OCI-LY7 (cell line): ENCODE data around the gene MSANTD7.

Experiments
- EZH2phosphoT487 ChIP-seq: fragments of 200-600 bp; sonication (generic); IDR thresholded peaks from 2 replicates; pipeline ENCODE4 v1.6.1; 2018; ENCODE audit warnings: low read depth, borderline replicate concordance, mild to moderate bottlenecking, mixed run types, antibody characterized with exemption, low read length, moderate library complexity, mixed read lengths
- TF ChIP-seq, protein P1 (sequence below): fragments of 200-600 bp; sonication (generic); conservative IDR thresholded peaks from 2 replicates; pipeline ENCODE4 v1.5.1; 2014; ENCODE audit warnings: mild to moderate bottlenecking, antibody characterized with exemption, low read length, moderate library complexity, mixed read lengths

DNA sequence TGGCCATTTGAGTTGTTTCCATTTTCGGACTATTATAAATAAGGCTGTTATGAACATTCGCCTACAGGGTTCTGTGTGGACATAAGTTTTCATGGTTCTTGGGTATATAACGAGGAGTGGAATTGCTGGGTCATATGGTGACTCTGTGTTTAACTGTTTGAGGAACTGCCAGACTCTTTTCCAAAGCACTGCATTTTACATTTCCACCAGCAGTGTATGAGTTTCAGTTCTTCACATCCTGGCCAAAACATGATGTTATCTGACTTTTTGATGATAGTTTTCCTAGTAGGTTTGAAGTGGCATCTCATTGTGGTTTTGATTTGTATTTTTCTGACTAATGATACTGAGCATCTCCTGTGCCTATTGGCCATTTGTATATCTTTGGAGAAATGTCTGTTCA, 46.0 kb downstream of the MSANTD7 start:
- TF ChIP-seq, protein P1, sequence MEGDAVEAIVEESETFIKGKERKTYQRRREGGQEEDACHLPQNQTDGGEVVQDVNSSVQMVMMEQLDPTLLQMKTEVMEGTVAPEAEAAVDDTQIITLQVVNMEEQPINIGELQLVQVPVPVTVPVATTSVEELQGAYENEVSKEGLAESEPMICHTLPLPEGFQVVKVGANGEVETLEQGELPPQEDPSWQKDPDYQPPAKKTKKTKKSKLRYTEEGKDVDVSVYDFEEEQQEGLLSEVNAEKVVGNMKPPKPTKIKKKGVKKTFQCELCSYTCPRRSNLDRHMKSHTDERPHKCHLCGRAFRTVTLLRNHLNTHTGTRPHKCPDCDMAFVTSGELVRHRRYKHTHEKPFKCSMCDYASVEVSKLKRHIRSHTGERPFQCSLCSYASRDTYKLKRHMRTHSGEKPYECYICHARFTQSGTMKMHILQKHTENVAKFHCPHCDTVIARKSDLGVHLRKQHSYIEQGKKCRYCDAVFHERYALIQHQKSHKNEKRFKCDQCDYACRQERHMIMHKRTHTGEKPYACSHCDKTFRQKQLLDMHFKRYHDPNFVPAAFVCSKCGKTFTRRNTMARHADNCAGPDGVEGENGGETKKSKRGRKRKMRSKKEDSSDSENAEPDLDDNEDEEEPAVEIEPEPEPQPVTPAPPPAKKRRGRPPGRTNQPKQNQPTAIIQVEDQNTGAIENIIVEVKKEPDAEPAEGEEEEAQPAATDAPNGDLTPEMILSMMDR = no peak
- TF ChIP-seq EZH2phosphoT487 = no peak
